SK-N-SH (cell line): ENCODE results near the gene ATP13A3. TPM values are rescaled to one million over a fixed set of nuclear protein-coding genes. Genes with fewer than 3 reads are reported as not detected.
A peak's percentile ranks its signal among the peaks of the same experiment; 100 is the strongest.

Experiments used
- CTCF ChIA-PET: fragments of 300-600, 350-600 bp; formaldehyde crosslinking; extraction: SDS; loops from one replicate; lab custom pipeline; 2021; lab: Yijun Ruan, JAX
- POLR2A ChIA-PET: fragments of 350-600 bp; sonication (Branson Sonifier 250); formaldehyde crosslinking; extraction: SDS; loops from one replicate; lab custom pipeline; 2020; ENCODE audit warnings: antibody characterized with exemption, inconsistent platforms; lab: Yijun Ruan, JAX
- DNase-seq: peaks from one replicate; pipeline ENCODE4 v3.0.0; 2012
- H2AFZ ChIP-seq: fragments of 200-600 bp; sonication (generic); 2 replicates; pipeline ENCODE4 v1.8.1; 2016; ENCODE audit warnings: antibody characterized with exemption, mild to moderate bottlenecking, low read depth
- H3F3A ChIP-seq: fragments of 200-600 bp; sonication (generic); replicated peaks from 2 replicates; pipeline ENCODE3; 2016; ENCODE audit warnings: antibody characterized with exemption, mild to moderate bottlenecking; ENCODE audit not compliant: insufficient read depth
- H3K27ac ChIP-seq, 2 experiments: fragments of 200-500 bp in 1 of 2; fragments of 200-600 bp in 1 of 2; sonication (Bioruptor generic) in 1 of 2; sonication (generic), shearing (Covaris generic) in 1 of 2; 2 replicates each; pipeline versions ENCODE4 v1.5.1 to v1.6.1; 2014 to 2016; ENCODE audit warnings: low read depth in 2 of 2, inconsistent platforms in 1 of 2, low read length in 1 of 2, mild to moderate bottlenecking in 1 of 2, mixed read lengths in 1 of 2
- H3K27me3 ChIP-seq: fragments of 200-600 bp; sonication (generic), shearing (Covaris generic); 2 replicates; pipeline ENCODE4 v1.6.1; 2016; ENCODE audit warnings: mixed run types; ENCODE audit not compliant: insufficient read depth
- H3K36me3 ChIP-seq, 2 experiments: fragments of 200-500 bp in 1 of 2; fragments of 200-600 bp in 1 of 2; sonication (Bioruptor generic) in 1 of 2; sonication (generic) in 1 of 2; replicated peaks in 1 of 2; 2 replicates each; pipeline versions ENCODE3 to v1.5.1; 2014 to 2016; ENCODE audit warnings: low read length in 1 of 2, mild to moderate bottlenecking in 1 of 2; ENCODE audit not compliant: insufficient read depth in 2 of 2, control insufficient read depth in 1 of 2
- H3K4me1 ChIP-seq, 2 experiments: fragments of 200-500 bp in 1 of 2; fragments of 200-600 bp in 1 of 2; sonication (Bioruptor generic) in 1 of 2; sonication (generic), shearing (Covaris generic) in 1 of 2; 2 replicates each; pipeline versions ENCODE4 v1.5.1 to v1.6.1; 2014 to 2016; ENCODE audit warnings: low read depth in 1 of 2, low read length in 1 of 2, mixed run types in 1 of 2; ENCODE audit not compliant: insufficient read depth in 2 of 2, control insufficient read depth in 1 of 2
- H3K4me2 ChIP-seq: fragments of 200-600 bp; sonication (generic), shearing (Covaris generic); 2 replicates; pipeline ENCODE4 v1.6.1; 2017; ENCODE audit warnings: mixed run types
- H3K4me3 ChIP-seq, 2 experiments: fragments of 200-500 bp in 1 of 2; fragments of 200-600 bp in 1 of 2; sonication (Bioruptor generic) in 1 of 2; sonication (generic), shearing (Covaris generic) in 1 of 2; 2 replicates each; pipeline versions ENCODE4 v1.5.1 to v1.8.1; 2014 to 2016; ENCODE audit warnings: low read depth in 2 of 2, inconsistent platforms in 1 of 2, low read length in 1 of 2, mild to moderate bottlenecking in 1 of 2, mixed read lengths in 1 of 2, moderate library complexity in 1 of 2
- H3K79me2 ChIP-seq: fragments of 200-600 bp; sonication (generic); 2 replicates; pipeline ENCODE4 v1.8.1; 2017; ENCODE audit warnings: mild to moderate bottlenecking; ENCODE audit not compliant: insufficient read depth
- H3K9ac ChIP-seq: fragments of 200-600 bp; sonication (generic); 2 replicates; pipeline ENCODE4 v1.6.1; 2017; ENCODE audit warnings: mixed run types
- H3K9me2 ChIP-seq: fragments of 200-600 bp; sonication (generic); 2 replicates; pipeline ENCODE4 v1.6.1; 2017; ENCODE audit warnings: mixed run types
- H3K9me3 ChIP-seq: fragments of 200-600 bp; sonication (generic); 2 replicates; pipeline ENCODE4 v1.6.1; 2017; ENCODE audit warnings: mixed run types, mild to moderate bottlenecking, moderate library complexity
- H4K20me1 ChIP-seq: fragments of 200-600 bp; sonication (generic); 2 replicates; pipeline ENCODE4 v1.6.1; 2017; ENCODE audit warnings: mild to moderate bottlenecking, mixed run types; ENCODE audit not compliant: insufficient read depth
- CHD2 ChIP-seq: fragments of 150-350 bp; IDR thresholded peaks from 2 replicates; pipeline ENCODE4 v1.6.1; 2018; ENCODE audit warnings: low read length; ENCODE audit not compliant: partially characterized antibody
- ELF1 ChIP-seq: IDR thresholded peaks from 2 replicates; pipeline ENCODE4 v1.4.0; 2012
- EP300 ChIP-seq, 2 experiments: IDR thresholded peaks; 2 replicates each; pipeline versions ENCODE4 v1.4.0 to v1.6.1; 2012; ENCODE audit warnings: borderline replicate concordance in 1 of 2, low read depth in 1 of 2, low read length in 1 of 2
- EZH2phosphoT487 ChIP-seq: fragments of 200-600 bp; sonication (generic); IDR thresholded peaks from 2 replicates; pipeline ENCODE4 v1.6.1; 2017; ENCODE audit warnings: low read depth, mixed run types, mild to moderate bottlenecking, antibody characterized with exemption, moderate library complexity, borderline replicate concordance
- FOSL2 ChIP-seq: IDR thresholded peaks from 2 replicates; pipeline ENCODE4 v1.4.0; 2012; ENCODE audit warnings: low read depth, mild to moderate bottlenecking, moderate library complexity, borderline replicate concordance
- FOXJ3 ChIP-seq: sonication (generic); formaldehyde crosslinking; IDR thresholded peaks from 2 replicates; pipeline ENCODE4 v1.5.1; 2020; ENCODE audit warnings: mild to moderate bottlenecking, missing genetic modification reagents
- FOXM1 ChIP-seq: IDR thresholded peaks from 2 replicates; pipeline ENCODE4 v1.4.0; 2012; ENCODE audit warnings: low read depth, mild to moderate bottlenecking
- GABPA ChIP-seq: IDR thresholded peaks from 2 replicates; pipeline ENCODE4 v1.4.0; 2012; ENCODE audit warnings: low read depth, mild to moderate bottlenecking
- JUND ChIP-seq: IDR thresholded peaks from 2 replicates; pipeline ENCODE4 v1.4.0; 2012
- MEF2A ChIP-seq: IDR thresholded peaks from 2 replicates; pipeline ENCODE4 v1.4.0; 2012; ENCODE audit warnings: low read depth, borderline replicate concordance
- MXI1 ChIP-seq: IDR thresholded peaks from 2 replicates; pipeline ENCODE4 v1.6.1; 2012; ENCODE audit warnings: mild to moderate bottlenecking, low read depth, low read length, improper control_type of control experiment
- NFIC ChIP-seq: IDR thresholded peaks from 2 replicates; pipeline ENCODE4 v1.4.0; 2012; ENCODE audit warnings: borderline replicate concordance
- NRF1 ChIP-seq: IDR thresholded peaks from 2 replicates; pipeline ENCODE4 v1.6.1; 2012; ENCODE audit warnings: low read depth, mild to moderate bottlenecking, low read length
- RAD21 ChIP-seq: IDR thresholded peaks from 2 replicates; pipeline ENCODE4 v1.6.1; 2012; ENCODE audit warnings: mild to moderate bottlenecking, low read length
- RXRA ChIP-seq: IDR thresholded peaks from 2 replicates; pipeline ENCODE4 v1.4.0; 2012; ENCODE audit warnings: low read depth, mild to moderate bottlenecking, borderline replicate concordance
- SIN3A ChIP-seq: IDR thresholded peaks from 2 replicates; pipeline ENCODE4 v1.6.1; 2012; ENCODE audit warnings: low read depth, mild to moderate bottlenecking, low read length, moderate library complexity, borderline replicate concordance
- TAF1 ChIP-seq: IDR thresholded peaks from 2 replicates; pipeline ENCODE4 v1.6.1; 2012; ENCODE audit warnings: low read depth, mild to moderate bottlenecking, low read length, moderate library complexity, borderline replicate concordance
- TCF12 ChIP-seq: IDR thresholded peaks from 2 replicates; pipeline ENCODE4 v1.4.0; 2012
- TEAD4 ChIP-seq: IDR thresholded peaks from 2 replicates; pipeline ENCODE4 v1.4.0; 2012; ENCODE audit warnings: mild to moderate bottlenecking, borderline replicate concordance; ENCODE audit not compliant: insufficient read depth
- USF1 ChIP-seq: IDR thresholded peaks from 2 replicates; pipeline ENCODE4 v1.4.0; 2012; ENCODE audit warnings: low read depth, borderline replicate concordance
- USF2 ChIP-seq: fragments of 150-350 bp; IDR thresholded peaks from 2 replicates; pipeline ENCODE4 v1.6.1; 2017; ENCODE audit warnings: antibody characterized with exemption, low read length, low read depth, borderline replicate concordance
- WGBS: methylation state at CpG from one replicate; pipeline ENCODE4 v1.1.6; 2017; ENCODE audit warnings: low lambda C conversion rate; 5-methylcytosine and 5-hydroxymethylcytosine counted together
- polyA plus RNA-seq, 3 experiments: library from polyadenylated mRNA; depleted of rRNA; stranded (reverse); fragments of >200 nt; gene quantifications; 2 replicates each; pipeline ENCODE4 v1.2.3, GENCODE V29; 2012
- TF ChIP-seq, protein P1 (sequence below): fragments of 200-600 bp; sonication (generic); IDR thresholded peaks from 2 replicates; pipeline ENCODE4 v1.6.1; 2017; ENCODE audit warnings: antibody characterized with exemption, mild to moderate bottlenecking, moderate library complexity
- TF ChIP-seq, protein P2 (sequence below): IDR thresholded peaks from 2 replicates; pipeline ENCODE4 v1.4.0; 2012; ENCODE audit warnings: low read depth, borderline replicate concordance
- TF ChIP-seq, protein P3 (sequence below): IDR thresholded peaks from 2 replicates; pipeline ENCODE4 v1.6.1; 2012; ENCODE audit warnings: mild to moderate bottlenecking, low read depth, low read length, moderate library complexity

The ATP13A3 gene
- polyA plus RNA-seq, 1 of the 3 experiments (the other 2 are of a cell fraction): 48.2 TPM

DNA sequence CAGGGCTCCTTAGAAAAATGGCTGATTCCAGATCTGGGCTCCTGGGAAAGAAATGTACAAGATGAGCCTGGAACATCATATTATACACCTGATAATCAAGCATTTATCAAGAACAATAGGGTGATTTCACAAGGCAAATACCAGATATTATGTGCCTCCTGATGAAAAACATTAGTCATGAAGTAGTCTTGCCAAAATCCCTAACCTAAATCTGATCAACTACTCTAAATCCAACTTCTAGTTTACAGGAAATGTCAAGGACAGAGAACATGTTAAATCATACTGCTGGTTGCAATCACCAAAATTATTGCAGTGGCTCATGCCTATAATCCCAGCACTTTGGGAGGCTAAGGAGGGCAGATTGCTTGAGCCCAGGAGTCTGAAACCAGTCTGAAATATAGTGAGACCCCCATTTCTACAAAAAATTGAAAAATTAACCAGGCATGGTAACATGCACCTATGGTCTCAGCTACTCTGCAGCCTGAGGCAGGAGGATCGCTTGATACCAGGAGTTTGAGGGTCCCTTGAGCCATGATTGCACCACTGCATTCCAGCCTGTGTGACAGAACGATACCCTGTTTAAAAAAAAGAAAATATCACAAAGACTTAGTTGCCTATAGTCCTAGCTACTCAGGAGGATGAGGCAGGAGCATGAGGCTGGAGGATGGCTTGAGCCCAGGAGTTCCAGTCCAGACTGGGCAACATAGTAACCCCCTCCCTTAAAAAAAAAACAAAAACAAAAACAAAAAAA, 34.9 kb upstream of the ATP13A3 start:
- Histone ChIP-seq H3K79me2 (0 out of 2 replicates have a peak, but pooled peaks cover 3% of the 10 kb centered on the region), H3K27me3 (no peaks in the 10 kb centered on the region), H3K4me3 (no peak overlapping the region), H3K9me2 (no peaks in the 10 kb centered on the region), H3K9me3 (no peaks in the 10 kb centered on the region), H4K20me1 (no peaks in the 10 kb centered on the region), H3K4me2 (peak overlapping the region; percentile 55; the same call in 1 of the 2 replicates), H3K9ac (peak overlapping the region; percentile 17; the same call in 1 of the 2 replicates), H3K36me3 (no peaks in the 10 kb centered on the region), H2AFZ (no peak overlapping the region), H3K4me1 (peaks cover 6 to 32% of the 10 kb centered on the region in 2 experiments; a peak in 2 of 4 replicates), H3K27ac (peak overlapping the region in 1 of 2 experiments; percentile 87; a peak in 2 of 4 replicates), H3F3A (peaks cover 38% of the 10 kb centered on the region)
- DNase-seq: no peak
- POLR2A ChIA-PET: no interaction called here
- WGBS: 81% methylated on average over 2 of the region's 2 CpGs
- CTCF ChIA-PET: no interaction called here
- no peak for TF ChIP-seq RAD21
- TF ChIP-seq SIN3A: no peak
- TF ChIP-seq JUND: peak; percentile 59
- TF ChIP-seq NFIC: peak; percentile 92
- TF ChIP-seq MEF2A: no peak
- no peak for TF ChIP-seq USF2
- TF ChIP-seq TAF1: no peak
- TF ChIP-seq, protein P1, sequence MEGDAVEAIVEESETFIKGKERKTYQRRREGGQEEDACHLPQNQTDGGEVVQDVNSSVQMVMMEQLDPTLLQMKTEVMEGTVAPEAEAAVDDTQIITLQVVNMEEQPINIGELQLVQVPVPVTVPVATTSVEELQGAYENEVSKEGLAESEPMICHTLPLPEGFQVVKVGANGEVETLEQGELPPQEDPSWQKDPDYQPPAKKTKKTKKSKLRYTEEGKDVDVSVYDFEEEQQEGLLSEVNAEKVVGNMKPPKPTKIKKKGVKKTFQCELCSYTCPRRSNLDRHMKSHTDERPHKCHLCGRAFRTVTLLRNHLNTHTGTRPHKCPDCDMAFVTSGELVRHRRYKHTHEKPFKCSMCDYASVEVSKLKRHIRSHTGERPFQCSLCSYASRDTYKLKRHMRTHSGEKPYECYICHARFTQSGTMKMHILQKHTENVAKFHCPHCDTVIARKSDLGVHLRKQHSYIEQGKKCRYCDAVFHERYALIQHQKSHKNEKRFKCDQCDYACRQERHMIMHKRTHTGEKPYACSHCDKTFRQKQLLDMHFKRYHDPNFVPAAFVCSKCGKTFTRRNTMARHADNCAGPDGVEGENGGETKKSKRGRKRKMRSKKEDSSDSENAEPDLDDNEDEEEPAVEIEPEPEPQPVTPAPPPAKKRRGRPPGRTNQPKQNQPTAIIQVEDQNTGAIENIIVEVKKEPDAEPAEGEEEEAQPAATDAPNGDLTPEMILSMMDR: no peak
- peak; percentile 80 for TF ChIP-seq TCF12
- no peak for TF ChIP-seq NRF1
- peak in 1 of 2 experiments; percentile 82; a peak in 2 of 4 replicates for TF ChIP-seq EP300 (IDR thresholded peaks at IDR 0.05; ENCODE audit: borderline replicate concordance in 1 of 2, low read depth in 1 of 2, low read length in 1 of 2)
- TF ChIP-seq ELF1: no peak
- TF ChIP-seq, protein P2, sequence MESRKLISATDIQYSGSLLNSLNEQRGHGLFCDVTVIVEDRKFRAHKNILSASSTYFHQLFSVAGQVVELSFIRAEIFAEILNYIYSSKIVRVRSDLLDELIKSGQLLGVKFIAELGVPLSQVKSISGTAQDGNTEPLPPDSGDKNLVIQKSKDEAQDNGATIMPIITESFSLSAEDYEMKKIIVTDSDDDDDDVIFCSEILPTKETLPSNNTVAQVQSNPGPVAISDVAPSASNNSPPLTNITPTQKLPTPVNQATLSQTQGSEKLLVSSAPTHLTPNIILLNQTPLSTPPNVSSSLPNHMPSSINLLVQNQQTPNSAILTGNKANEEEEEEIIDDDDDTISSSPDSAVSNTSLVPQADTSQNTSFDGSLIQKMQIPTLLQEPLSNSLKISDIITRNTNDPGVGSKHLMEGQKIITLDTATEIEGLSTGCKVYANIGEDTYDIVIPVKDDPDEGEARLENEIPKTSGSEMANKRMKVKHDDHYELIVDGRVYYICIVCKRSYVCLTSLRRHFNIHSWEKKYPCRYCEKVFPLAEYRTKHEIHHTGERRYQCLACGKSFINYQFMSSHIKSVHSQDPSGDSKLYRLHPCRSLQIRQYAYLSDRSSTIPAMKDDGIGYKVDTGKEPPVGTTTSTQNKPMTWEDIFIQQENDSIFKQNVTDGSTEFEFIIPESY: no peak
- peak; percentile 47; the same call in 1 of the 2 replicates for TF ChIP-seq TEAD4
- TF ChIP-seq, protein P3, sequence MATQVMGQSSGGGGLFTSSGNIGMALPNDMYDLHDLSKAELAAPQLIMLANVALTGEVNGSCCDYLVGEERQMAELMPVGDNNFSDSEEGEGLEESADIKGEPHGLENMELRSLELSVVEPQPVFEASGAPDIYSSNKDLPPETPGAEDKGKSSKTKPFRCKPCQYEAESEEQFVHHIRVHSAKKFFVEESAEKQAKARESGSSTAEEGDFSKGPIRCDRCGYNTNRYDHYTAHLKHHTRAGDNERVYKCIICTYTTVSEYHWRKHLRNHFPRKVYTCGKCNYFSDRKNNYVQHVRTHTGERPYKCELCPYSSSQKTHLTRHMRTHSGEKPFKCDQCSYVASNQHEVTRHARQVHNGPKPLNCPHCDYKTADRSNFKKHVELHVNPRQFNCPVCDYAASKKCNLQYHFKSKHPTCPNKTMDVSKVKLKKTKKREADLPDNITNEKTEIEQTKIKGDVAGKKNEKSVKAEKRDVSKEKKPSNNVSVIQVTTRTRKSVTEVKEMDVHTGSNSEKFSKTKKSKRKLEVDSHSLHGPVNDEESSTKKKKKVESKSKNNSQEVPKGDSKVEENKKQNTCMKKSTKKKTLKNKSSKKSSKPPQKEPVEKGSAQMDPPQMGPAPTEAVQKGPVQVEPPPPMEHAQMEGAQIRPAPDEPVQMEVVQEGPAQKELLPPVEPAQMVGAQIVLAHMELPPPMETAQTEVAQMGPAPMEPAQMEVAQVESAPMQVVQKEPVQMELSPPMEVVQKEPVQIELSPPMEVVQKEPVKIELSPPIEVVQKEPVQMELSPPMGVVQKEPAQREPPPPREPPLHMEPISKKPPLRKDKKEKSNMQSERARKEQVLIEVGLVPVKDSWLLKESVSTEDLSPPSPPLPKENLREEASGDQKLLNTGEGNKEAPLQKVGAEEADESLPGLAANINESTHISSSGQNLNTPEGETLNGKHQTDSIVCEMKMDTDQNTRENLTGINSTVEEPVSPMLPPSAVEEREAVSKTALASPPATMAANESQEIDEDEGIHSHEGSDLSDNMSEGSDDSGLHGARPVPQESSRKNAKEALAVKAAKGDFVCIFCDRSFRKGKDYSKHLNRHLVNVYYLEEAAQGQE: no peak
- no peak for TF ChIP-seq USF1
- TF ChIP-seq CHD2: no peak
- no peak for TF ChIP-seq FOXM1
- TF ChIP-seq EZH2phosphoT487: no peak
- TF ChIP-seq RXRA: no peak
- no peak for TF ChIP-seq MXI1
- TF ChIP-seq FOSL2: peak; percentile 62; the same call in 1 of the 2 replicates
- no peak for TF ChIP-seq FOXJ3 (CRISPR knock-in tag)
- no peak for TF ChIP-seq GABPA
